SH-SY5Y (cell line): Measurements from ENCODE around the gene BANF2.

ENCODE experiments used
- GATA2 ChIP-seq: IDR thresholded peaks from 2 replicates; pipeline ENCODE4 v1.6.1; 2011; ENCODE audit warnings: mild to moderate bottlenecking, low read depth, low read length
- GATA3 ChIP-seq: IDR thresholded peaks from 2 replicates; pipeline ENCODE4 v1.6.1; 2011; ENCODE audit warnings: low read depth, mild to moderate bottlenecking, low read length, moderate library complexity

DNA sequence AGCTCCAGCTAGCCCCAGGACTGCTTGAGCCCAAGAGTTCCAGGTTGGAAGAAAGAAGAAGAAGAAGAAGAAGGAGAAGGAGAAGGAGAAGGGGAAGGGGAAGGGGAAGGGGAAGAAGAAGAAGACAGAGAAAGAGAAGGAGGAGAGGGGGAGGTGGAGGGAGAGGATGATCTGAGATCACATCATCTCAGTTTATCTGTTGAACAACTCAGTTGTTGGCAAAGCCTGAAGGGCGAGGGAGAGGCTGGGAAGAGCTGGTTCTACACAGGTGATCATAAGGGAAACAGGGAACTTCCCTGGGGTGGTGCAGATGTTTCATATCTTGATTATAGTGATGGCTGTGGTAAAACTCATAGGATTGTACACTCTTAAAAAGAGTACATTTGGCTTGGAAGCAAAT is 14.6 kb upstream of the BANF2 start:
- no peak for TF ChIP-seq GATA2
- no peak for TF ChIP-seq GATA3
